HG02759 (cell line): ENCODE data around the gene RTKN2.

Experiments used
- ATAC-seq: cut with Tn5 transposase; IDR thresholded peaks from one replicate; pipeline ENCODE4 v1.9.1; 2021; ENCODE audit warnings: mild to moderate bottlenecking, moderate library complexity; ENCODE audit not compliant: unreplicated experiment

Gene RTKN2

DNA sequence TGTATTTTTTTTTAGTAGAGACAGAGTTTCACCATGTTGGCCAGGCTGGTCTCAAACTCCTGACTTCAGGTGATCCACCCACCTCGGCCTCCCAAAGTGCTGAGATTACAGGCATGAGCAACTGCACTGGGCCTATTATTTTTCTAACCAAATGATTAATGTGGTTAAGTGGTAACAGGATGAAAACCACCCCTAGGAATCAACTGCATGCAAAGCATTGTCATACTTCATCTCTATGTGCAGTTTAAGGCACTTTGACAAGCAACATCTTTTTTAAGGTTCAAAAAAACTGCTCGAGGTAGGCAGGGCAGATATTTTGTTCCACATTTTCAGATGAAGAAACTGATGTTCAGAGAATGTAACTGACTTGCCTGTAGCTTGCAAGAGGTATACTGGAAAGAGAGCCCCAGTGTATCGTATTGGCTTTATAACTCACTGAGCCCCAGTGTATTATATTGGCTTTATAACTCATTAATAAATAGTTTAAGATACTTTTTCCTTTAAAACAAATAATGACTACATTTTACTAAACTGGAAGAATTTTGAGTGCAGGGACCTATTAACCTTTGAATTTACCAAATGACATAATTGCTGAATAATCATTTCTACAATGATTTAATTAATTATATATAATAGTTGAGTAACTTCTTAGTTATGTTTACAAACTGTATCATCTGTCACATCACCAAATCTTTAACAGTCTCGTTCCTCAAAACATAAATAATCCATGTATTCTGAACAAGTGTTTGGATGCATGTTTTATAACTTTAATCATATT is 38.1 kb downstream of the RTKN2 start:
- ATAC-seq, result no peak

DNA sequence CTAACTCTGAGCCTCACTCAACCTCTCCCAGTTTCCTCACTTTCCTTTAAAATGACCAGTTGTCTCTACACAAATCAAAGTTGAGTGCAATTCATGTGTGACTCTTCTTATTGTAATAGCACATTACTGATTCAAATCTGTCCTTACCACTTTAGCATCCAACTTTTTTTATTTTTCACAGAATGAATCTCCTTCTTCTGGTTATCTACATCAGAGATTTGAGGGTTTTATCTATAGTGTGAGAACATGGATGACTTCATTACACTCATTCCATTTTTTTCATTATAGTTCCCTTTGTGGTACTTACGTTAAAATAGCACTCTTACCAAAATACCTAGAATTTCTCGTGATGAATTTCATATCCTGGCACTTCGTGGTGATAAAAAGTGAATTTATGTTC is 43.3 kb downstream of the RTKN2 start:
- ATAC-seq, result no peak

GRCh38 chr10:62224606-62225005 is 44.0 kb downstream of the RTKN2 start:
- ATAC-seq, result no peak

DNA sequence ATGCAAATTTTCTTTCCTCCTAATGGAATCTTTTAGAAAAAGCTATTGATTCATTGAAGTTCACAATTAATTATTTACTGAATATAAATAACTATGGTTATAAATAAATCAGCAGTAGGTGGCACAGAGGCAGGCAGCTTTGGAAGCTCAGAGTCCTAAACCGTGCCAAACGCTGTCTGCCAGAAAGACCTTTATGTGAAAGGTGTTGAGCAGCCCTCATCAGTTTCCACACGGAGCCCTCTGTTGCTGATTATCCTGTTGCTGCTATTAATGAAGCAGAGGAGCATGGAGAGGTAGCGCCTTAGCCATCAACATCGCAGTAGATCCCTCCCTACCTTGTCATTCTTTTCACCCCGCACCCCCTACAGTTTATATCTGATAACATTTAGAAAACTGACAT is 51.0 kb downstream of the RTKN2 start:
- no peak for ATAC-seq

DNA sequence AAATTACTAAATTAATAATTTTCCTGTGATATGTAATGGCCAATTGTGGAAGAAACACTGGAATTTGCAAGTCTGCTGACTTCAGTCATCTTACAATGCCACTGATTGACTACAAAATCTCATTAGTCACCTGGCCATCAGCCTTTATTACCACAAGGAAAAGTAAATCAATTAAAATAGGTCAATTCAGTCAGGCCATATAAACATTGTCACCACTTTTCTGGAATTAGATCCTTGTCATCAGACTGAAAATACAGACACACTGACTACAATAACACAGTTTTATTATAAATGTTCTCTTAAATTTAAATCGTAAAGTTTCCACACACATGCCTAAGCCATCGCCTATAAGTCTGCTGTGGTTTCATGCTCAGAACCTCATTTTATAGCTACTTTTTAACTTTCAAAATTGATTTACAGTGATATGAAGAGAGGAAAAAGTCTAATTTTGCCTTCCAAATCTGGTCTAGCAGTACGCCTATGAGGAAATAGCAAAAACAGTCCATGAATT is 54.2 kb downstream of the RTKN2 start:
- no peak for ATAC-seq

DNA sequence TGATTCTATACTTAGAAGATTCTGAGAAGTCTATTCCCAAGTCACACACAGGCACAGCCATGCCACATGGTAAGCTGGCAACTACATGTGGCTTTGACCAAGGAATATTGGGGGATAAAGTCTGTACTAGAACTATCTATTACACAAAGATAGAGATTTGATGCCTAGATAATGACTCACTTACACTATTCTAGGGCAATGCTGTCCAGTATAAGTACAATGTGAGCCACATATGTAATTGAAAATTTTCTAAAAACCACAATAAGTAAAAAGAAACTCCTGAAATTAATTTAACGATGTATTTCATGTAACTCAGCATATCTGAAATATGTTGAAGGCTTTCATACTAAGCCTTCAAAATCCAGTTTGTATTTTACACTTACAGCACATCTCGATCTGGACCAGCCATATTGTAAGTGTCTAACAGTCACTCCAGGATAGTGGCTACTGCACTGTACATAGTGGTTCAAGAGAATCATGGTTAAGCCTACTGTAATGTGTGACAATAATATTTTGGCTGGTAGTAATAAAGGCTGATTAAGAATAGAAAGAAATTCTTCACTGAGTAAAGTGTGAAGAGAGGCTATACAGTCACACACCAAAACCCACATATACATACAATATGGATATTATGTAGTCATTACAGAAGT is 62.8 kb downstream of the RTKN2 start:
- no peak for ATAC-seq

GRCh38 chr10:62199584-62199983 is 69.1 kb downstream of the RTKN2 start:
- peak; percentile 82 for ATAC-seq

GRCh38 chr10:62196528-62196927 is 72.1 kb downstream of the RTKN2 start:
- ATAC-seq, result no peak

- ATAC-seq, result no peak
Measured at GRCh38 chr10:62195675-62195926, 73.0 kb downstream of the RTKN2 start.

DNA sequence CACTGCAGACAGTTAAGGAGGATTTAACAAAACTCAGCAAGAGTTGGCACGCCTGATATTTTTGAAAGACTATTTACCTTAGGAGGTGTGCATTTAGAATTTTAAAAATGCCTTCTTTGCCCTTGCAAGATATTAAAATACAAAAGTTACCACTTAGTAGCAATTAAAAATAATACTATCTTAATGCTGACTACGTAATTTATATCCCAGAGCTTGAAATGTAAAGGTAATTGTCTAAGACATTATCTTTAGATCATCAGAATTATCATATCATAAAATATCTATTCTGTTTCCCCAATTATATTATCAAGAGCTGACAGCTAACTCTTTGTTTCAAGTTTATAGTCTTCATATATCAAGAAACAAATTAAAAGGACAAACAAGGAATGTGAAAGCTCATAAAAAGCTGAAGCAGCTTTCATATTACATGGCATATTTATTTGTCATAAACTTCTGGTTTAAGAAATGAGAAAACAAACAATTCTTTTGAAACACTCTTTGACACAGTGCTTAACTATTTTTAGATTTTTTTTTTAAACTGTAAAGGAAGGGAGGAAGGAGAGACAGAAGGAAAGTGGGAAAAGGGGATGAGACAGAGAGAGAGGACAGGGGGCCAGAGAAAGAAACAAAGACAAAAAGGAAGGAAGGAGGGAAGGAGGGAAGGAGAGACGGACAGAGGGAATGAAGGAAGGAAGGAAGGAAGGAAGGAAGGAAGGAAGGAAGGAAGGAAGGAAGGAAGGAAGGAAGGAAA is 73.5 kb downstream of the RTKN2 start:
- ATAC-seq, result no peak

DNA sequence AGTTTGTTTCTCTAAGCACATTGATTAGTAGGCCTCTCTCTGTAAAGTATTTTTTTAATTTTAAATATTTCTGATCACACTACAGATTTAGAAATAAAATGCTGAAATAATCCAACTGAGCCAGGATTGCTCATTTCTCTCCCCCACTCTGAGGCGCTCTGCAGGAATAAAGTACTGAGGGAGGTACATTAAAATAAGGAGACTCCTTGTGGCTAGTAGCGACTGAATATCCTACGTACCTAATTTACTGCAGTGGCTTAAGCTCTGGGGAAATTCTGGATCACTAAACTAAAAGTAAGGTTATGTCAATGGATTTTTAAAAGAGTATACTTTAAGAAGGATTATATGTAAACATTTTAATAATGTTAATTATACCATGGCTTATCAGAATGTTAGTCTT is 75.2 kb downstream of the RTKN2 start:
- ATAC-seq, result no peak

GRCh38 chr10:62189131-62189530 is 79.5 kb downstream of the RTKN2 start:
- ATAC-seq, result no peak

DNA sequence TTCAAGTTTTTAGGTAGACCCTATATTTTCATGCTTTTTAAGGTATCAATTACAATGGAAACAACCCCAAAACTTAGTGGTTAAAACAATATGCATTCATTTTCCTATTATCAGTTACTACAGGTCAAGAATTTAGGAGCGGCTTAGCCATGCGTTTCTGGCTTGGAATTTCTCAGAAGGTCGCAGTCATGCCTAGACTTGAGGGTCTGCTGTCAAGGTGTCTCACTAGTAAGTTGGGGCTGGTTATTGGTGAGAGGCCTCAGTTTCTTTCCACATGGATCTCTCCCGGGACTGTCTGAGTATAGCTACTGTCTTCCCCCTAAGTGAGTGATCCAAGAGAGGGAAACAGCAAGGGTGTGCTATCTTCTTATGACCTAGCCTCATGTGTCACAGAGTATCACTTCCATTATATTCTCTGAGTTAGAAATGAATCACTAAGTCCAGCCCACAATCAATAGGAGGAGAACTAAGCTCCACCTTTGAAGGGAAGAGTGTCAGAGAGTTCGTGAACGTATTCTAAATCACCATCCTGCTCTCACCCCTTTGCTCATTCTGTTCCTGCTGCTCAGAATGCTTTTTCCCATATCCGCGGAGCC is 80.5 kb downstream of the RTKN2 start:
- ATAC-seq, result no peak

DNA sequence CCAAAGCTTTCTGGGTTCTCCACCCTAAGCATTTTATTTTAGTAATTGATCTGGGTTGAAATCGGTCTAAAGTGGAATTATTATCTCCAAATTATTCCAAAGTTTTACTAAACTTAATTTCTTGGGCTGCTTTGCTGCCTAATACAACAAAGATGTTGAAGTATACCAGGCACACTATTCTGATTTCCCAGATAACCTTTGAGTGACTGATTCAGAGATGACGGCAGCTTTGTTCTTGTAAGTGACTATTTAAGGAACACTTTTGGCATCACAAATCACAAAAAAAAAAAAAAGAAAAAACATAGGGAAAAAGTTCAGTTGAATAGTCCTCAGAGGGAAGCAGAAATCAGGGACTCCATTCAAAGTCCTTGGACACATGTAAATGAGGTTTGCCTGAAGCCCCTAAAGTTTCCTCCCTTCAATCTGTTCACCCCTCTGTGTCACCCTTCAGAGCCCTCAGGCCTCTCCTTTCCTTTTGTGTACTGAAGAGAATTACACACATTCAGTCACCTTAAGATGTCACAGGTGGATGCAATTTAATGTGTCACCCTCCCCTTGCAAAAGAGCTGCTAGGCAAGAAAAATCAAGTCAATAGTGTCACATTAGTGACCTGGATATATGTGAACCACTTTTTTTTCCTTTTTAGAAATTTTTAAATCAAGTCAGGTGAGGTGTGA is 81.5 kb downstream of the RTKN2 start:
- no peak for ATAC-seq

DNA sequence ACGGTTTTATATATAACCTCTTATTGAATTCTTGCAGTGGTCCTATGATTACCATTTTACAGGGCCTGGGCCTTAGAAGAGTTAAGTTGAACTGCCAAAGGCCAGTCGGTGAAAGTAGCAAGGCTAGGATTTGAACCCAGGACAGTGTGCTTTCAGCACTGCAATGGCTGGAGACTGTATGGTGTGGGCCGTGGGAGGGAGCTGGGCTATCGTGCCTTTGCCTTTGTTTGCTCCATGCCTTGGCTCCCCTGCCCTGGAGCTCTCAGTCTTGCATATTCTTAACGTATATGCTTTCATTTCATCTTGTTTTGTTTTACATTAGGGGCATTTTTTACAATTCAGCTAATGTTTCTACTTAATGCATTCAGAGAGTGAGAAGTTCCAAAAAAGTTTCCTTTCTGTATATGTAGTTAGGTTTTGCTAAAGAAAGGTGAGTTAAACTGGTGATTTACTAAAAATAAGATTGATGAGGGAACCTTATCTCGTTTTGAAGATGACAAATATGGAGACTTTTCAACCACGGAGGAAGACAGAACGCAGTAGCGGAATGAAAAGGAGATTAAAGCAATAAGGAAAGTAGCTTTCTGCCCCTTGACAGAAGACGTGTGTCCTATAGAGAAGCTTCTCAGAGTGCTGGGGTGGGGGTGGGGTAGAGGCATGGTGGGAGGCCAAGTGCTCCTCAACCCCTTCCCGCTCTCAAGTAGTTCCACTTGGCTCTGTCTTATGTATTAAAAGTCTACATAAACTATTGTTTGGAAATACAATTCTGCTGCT is 82.5 kb downstream of the RTKN2 start:
- no peak for ATAC-seq

DNA sequence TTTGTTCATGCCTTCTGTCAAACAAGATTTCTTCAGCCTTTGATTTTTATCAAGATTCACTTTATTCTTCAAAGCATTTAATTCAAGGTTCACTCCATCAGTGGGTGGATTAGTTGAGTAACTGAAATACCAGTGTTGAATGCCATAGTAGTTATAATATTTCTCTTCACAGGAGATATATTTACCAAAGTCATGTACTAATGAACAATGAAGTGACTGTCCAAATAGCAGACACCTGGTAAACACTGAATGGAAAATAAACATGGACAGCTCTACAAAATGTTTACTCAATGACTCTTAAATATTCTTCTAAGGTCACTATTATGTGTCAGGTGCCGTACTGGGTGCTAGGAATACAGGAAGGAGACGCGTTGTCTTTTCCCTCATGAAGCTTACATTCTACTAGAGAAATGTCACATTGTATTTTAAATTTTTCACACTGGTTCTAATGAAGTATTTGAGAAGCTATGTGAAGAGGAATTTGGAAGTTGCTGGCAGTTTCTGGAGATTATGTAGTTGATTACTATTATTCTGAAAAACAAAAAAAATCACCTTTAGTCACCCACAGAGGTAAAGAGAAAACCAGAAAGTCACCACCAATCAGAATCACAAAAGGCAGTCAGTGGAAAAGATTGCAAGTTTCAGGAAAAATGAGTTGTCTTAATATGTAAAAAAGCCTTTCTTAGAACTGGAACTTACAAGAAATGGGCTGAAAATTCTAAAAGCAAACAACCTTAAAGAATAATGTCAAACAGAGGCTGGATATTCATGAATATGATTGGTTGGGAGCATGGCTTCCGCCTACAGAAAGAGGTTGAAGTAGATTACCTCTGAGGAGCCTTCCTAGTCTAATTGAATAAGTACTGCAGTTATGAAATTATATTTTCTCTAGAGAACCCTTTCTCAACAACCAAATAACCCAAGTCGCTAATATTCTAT is 84.5 kb downstream of the RTKN2 start:
- no peak for ATAC-seq

GRCh38 chr10:62183442-62183841 is 85.2 kb downstream of the RTKN2 start:
- peak; percentile 74 for ATAC-seq

DNA sequence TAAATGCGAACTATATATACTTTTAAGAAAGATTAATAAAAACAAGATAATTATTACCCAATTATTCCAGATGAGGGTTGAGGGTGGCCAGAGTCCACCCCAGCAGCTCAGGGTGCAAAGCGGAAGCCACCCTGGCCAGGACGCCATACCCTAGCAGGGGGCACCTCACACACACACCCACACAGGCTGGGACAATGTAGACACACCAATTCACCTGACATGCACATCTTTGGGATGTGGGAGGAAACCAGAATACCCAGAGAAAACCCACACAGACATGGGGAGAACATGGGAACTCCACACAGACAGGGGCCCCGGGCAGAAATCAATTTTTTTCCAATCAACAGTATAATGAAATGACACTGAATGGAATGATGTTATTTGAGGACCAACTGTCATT is 86.0 kb downstream of the RTKN2 start:
- ATAC-seq, result no peak

DNA sequence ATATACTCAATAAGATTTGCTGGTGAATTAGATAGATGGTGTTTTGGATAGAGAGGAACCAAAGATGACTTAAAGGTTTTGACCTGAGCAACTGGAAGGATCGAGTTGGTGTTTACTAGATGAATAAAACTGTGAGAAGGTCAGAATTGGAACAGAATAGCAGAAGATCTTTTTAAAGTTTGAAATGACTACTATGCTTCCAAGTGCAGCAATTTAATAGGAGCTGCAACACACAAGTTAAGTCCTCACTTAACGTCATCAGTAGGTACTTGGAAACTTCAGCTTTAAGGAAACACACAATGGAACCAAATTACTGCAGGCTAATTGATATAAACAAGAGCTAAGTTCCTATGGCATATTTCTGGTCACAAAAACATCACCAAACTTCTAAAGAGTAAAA is 86.5 kb downstream of the RTKN2 start:
- ATAC-seq, result no peak
